Measurements from ENCODE around the gene PNPO.

GRCh38 chr17:47982645-47983390 is 41.4 kb downstream of the PNPO start:
- TF ChIP-seq EZH2phosphoT487 (IDR thresholded peaks at IDR 0.05; ENCODE audit: low read depth, severe bottlenecking, unreplicated experiment) (no peak), EZH2 (IDR thresholded peaks at IDR 0.05; ENCODE audit: borderline replicate concordance) (no peak), CTCF (IDR thresholded peaks at IDR 0.05; ENCODE audit: poor library complexity) (no peak)

All from hepatocyte (in vitro differentiated cells).